Measurements from ENCODE around the gene MMP15.
"Not testable (repeated sequence)": the region's sequence is repeated elsewhere in the genome, so short reads cannot be mapped to it uniquely, and the experiment has no call there.

The MMP15 gene

DNA sequence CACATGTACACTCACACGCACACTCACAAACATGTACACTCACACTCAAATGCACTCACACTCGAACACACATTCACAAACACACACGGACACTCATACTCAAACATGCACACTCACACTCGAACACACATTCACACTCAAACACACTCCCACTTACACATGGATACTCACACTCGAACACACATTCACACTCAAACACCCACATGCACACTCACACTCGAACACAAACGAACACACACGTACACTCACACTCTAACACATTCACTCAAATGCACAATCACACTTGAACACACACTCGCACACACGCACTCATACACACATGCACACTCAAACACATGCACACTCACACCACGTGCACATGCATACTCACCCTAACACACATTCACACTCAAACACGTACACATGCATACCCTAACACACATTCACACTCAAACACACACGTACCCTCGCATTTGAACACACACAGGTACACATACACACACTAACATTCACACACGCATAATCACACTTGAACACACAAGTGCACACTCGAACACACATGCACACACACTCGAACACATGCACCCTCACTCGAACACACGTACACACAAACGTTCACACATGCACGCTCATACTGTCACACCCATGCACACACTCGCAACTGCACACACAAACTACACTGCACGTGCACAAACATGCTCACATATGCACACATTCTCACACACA lies 61.8 kb downstream of the MMP15 start:
- DNase-seq, result no peak

DNA sequence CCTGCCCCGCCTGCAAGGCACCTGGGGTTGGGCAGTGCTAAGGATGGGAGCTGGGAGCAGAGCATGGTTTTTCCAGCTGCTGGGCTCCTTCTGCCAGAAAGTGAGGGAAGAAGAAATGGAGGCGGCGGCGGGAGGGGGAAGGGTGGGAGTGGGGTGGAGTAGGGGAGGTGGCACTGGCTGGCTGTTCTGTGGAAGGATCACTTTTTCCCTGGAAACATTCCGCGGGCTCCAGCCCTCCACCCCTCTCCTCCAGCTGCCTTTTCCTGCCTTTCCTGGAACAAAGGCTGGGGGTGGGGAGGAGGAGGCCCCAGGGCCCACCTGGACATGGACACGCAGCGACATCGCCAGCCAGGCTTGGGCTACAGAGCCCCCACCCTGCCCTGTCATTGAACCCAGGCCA lies 62.5 kb downstream of the MMP15 start:
- DNase-seq, result no peak

DNA sequence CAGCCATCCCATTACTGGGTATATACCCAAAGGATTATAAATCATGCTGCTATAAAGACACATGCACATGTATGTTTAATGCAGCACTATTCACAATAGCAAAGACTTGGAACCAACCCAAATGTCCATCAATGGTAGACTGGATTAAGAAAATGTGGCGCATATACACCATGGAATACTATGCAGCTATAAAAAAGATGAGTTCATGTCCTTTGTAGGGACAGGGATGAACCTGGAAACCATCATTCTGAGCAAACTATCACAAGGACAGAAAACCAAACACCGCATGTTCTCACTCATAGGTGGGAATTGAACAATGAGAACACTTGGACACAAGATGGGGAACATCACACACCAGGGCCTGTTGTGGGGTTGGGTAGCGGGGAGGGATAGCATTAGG lies 64.8 kb downstream of the MMP15 start:
- not testable (repeated sequence) for DNase-seq

DNA sequence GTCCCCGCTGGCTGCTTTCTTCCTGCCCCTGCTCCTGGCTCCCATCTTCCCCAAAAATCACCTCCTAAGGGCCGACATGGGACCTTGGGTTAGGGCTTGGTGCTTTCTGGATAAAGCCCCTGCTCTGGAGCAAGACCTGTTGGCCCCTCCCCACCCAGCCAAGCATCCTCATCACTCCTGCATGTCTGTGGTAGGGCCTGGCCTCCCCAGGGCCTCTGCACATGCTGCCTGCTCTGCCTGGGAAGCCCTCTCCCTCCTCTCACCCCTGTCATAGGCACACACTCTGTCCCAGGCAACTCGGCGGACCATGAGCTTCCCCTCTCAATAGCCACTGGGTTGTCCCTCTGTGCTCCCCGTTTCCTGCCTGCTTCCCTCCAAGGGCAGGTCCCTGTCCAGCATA lies 68.5 kb downstream of the MMP15 start:
- DNase-seq, result no peak

DNA sequence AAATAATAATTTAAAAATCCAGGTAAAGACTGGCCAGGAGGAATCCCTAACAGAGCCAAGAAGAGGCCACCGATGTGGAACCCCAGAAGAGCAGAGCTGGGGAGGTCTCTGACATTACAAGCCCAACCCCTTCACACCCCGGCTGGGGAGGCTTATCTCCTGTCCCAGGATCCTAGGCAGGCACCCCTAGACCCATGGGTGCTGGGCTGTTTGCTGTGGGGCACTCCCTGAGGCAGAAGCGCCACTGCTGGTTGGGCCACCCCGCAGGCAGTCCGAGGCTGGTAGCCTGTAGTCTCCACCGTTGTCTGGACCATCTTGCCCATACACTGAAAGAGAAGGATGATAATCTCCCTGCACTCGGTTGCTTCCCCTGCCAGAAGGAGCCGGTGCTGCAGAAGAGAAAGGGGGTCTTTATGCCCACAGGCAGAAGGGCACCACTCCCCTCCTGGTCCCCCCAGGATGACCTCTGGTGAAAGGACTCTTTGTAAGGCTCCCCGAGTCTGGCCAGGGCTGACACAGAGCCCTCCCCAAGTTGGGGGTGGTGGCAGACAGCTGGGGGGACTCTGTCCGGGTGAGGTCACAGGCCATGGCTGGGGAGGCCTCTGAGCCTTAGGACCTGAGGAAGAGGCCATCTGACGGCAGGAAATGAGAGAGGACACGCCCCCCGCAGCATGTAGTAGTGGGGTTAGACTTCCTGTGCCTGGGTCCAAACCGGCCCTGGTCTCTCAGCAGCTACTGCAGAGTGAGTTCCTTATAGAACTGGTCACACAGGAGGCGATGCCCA lies 69.4 kb downstream of the MMP15 start:
- no peak for DNase-seq

DNA sequence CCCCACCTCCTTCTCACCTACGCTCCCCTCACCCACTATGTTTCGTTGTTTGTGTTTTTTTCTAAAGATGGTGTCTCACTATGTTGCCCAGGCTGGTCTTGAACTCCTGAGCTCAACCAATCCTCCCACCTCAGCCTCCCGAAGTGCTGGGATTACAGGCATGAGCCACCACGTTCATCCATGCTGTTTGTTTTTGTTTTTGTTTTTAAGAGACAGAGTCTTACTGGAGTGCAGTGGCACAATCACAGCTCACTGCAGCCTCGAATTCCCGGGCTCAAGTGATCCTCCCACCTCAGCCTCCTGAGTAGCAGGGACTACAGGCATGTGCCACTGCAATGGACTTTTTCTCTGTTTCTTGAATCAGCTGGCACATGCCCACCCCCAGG lies 70.0 kb downstream of the MMP15 start:
- not testable (repeated sequence) for DNase-seq

DNA sequence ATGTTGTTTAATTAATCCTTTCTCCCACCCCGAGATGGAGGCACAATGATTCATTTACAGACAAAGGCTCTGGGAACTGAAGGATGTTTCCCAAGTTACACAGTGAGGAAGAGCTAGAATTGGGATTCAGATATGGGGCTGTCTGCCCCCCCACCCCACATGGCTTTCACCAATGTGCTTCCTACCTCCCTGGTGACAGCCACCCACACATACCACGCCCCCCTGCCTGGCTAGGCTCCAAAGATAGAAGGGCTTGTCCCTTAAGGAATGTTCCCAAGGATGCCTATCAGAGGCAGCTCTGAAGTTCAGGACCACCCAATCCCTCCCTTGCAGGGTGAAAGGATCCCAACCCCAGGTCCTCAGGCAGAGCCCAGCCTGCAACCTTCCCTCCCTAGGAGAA lies 70.7 kb downstream of the MMP15 start:
- DNase-seq, result no peak

Data from hematopoietic multipotent progenitor cell treated with erythropoietin and hydrocortisone succinate and interleukin-3 and kit ligand, for 6 days (in vitro differentiated cells).